ENCODE results near the gene DUSP19.

DUSP19 gene

DNA sequence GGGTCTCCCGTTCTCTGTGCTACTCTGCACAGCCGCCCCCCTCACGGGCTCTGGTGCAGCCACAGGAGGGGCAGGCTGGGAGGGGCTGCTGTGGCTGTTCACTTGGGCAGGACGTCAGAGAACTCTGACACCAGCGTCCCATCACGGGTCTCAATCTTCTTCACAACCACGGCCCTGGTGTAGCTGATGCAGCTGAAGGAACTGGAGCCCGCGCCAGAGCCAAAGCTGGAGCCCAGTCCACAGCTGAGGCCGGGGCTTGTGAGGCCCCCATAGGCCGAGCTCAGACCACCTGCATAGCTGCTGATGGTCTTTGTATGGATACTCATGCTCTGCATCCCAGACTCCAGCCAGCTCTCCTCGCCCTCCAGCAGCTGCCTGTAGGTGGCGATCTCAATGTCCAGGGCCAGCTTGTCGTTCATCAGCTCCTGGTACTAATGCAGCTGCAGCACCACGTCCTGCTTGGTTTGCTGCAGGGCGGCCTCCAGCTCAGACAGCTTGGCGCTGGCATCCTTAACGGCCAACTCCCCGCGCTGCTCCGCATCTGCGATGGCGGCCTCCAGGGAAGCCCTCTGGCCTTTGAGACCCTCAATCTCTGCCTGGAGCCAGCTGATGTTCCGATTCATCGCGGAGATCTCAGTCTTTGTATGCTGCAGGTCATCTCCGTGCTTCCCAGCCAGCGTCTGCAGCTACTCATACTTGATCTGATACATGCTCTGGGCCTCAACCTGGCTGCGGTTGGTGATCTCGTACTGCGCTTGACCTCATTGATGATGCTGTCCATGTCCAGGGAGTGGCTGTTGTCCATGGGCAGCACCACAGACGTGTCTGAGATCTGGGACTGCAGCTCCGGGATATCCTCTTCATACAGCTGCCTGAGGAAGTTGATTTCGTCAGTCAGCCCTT lies 7.4 kb upstream of the DUSP19 start:
- no peak for DNase-seq (ENCODE audit: low spot score)
- TF ChIP-seq, protein P1, sequence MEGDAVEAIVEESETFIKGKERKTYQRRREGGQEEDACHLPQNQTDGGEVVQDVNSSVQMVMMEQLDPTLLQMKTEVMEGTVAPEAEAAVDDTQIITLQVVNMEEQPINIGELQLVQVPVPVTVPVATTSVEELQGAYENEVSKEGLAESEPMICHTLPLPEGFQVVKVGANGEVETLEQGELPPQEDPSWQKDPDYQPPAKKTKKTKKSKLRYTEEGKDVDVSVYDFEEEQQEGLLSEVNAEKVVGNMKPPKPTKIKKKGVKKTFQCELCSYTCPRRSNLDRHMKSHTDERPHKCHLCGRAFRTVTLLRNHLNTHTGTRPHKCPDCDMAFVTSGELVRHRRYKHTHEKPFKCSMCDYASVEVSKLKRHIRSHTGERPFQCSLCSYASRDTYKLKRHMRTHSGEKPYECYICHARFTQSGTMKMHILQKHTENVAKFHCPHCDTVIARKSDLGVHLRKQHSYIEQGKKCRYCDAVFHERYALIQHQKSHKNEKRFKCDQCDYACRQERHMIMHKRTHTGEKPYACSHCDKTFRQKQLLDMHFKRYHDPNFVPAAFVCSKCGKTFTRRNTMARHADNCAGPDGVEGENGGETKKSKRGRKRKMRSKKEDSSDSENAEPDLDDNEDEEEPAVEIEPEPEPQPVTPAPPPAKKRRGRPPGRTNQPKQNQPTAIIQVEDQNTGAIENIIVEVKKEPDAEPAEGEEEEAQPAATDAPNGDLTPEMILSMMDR (IDR thresholded peaks at IDR 0.05; ENCODE audit: extremely low read depth, missing control alignments), result peak; percentile 46

DNA sequence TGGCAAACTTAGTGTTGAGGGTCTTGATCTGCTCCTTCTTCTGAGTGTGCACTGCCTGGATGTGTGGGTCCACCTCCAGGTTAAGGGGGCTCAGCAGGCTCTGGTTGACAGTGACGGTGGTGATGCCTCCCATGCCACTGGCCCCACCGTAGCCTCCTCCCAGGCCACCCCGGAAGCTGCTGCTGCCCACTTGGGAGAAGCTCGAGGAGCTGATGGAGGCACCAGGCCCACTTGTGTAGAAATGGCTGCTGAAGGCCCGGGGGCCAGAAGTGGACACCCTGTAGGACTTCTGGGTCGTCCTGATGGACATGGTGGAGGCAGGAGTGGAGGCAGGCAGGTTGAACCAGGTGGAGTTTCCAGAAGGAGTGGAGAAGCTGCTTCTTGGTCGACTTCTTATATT lies 6.4 kb upstream of the DUSP19 start:
- TF ChIP-seq, protein P1 (IDR thresholded peaks at IDR 0.05; ENCODE audit: extremely low read depth, missing control alignments), result no peak
- DNase-seq (ENCODE audit: low spot score), result no peak

DNA sequence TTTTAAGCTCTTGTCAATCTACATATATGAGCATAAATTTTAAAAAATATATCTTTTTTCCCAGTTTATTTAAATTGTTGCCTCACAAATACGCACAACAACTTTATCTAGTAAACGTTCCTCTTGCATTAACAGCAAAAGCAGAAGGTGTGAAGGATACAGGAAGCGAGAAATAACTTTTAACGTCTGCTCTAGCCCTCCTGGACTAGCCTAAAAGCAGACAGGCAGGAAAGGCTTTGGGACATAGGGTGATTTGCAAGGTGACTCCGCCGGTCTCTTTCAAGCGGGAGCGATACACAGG lies 434 bp upstream of the DUSP19 start:
- no peak for DNase-seq (ENCODE audit: low spot score)
- TF ChIP-seq, protein P1 (IDR thresholded peaks at IDR 0.05; ENCODE audit: extremely low read depth, missing control alignments), result no peak

DNA sequence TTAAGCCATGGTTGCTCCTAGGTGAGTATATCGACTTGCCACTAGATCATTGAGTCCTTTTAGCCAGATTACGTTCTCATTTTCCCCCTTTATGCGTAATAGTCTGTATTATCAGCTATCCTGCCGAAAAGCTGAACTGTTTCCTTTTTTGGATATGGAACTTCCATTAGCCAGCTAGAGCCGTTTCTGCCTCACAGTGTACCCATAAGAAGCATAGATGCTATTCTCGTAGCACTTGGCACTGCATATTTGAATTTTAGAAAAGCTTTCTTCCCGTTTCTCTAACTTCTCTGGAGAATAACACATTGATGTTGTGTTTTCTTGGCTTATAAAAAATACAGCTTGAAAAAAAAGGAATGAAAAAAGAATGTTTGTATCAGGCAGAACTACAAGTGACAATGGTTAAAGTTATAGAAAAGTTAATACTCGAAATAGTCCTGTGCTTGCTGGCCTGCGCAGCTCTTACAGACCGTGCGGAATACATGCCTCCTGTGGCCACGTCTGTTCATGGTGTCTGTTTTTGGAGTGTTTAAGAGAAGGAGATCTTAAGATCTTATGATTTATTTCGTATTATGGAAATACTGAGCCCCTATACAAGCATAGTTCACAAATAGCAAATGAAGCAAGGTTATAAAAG lies 710 bp downstream of the DUSP19 start:
- no peak for DNase-seq (ENCODE audit: low spot score)
- TF ChIP-seq, protein P1 (IDR thresholded peaks at IDR 0.05; ENCODE audit: extremely low read depth, missing control alignments), result no peak

DNA sequence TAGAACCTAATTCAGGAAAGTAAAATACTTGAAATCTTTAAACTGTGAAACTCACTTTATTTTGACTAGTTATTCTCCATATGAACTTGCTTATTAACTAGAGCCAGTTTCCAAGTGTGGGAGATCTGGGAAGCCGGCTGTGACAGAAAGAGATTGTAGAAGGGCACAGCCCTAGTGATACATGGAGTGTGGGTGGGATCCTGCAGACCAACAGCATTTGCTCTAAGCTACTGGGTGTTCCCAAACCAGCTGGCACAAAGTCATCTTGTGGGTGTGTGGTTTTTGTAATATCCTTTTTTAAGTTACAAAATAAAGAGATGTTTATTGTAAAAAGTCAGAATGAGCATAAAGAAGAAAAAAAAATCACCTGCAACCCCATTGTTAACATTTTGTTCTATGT lies 3.4 kb downstream of the DUSP19 start:
- DNase-seq (ENCODE audit: low spot score), result no peak
- TF ChIP-seq, protein P1 (IDR thresholded peaks at IDR 0.05; ENCODE audit: extremely low read depth, missing control alignments), result no peak

DNA sequence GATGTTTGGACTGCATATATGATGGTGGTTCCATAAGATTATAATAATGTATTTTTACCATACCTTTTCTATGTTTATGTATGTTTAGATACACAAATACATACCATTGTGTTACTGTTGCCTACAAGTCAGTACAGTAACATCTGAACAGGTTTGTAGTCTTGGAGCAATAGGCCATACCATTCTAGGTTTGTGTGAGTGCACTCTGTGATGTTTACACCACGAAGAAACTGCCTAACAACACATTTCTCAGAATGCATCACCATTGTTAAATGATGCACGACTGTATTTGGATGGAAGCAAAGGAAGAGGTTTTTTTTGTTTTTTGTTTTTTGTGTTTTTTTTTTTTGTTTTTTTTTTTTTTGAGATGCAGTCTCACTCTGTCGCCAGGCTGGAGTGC lies 9.5 kb downstream of the DUSP19 start:
- TF ChIP-seq, protein P1 (IDR thresholded peaks at IDR 0.05; ENCODE audit: extremely low read depth, missing control alignments), result no peak

DNA sequence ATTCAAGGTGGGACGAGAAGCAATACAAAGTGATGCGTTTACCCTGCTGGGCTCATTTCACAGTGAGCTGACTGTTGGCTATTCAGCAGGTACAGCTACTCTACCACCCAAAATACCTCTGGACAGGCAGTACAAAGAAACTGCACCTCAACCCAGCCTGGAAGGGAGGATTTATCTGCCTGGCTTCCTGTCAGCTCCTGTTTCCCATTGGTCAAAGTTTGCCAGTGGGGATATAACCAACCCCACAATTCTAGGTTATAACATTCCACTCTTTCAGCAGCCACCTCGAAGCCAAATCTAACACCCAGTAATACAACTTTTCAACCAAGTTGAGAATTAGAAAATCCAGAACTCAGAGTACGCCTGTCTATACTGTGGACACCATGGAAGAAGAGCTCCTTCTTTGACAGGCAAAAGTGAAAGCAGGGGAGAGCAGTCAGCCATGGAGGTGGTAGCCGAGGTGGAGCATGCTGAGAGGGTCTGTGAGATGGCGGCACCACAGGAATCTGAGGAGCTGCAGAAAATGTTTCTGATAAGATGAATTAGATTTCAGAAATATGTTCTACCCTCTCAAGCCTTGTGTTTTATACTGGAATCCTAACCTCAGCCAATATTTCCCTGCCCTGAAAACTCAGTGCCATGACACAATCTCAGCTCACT lies 10.8 kb downstream of the DUSP19 start:
- DNase-seq (ENCODE audit: low spot score), result peak; percentile 19

More for the DNA sequence above, 9.5 kb downstream of the DUSP19 start:
- no peak for DNase-seq (ENCODE audit: low spot score)

More for the DNA sequence above, 10.8 kb downstream of the DUSP19 start:
- TF ChIP-seq, protein P1 (IDR thresholded peaks at IDR 0.05; ENCODE audit: extremely low read depth, missing control alignments), result no peak
